HG03196 (cell line): ENCODE data around the gene CCDC146.
A peak's percentile ranks its signal among the peaks of the same experiment; 100 is the strongest.
"Not testable (repeated sequence)": the region's sequence is repeated elsewhere in the genome, so short reads cannot be mapped to it uniquely, and the experiment has no call there.

Source experiments
- ATAC-seq: cut with Tn5 transposase; IDR thresholded peaks from one replicate; pipeline ENCODE4 v1.9.1; 2021; ENCODE audit not compliant: unreplicated experiment

CCDC146 gene

GRCh38 chr7:77327067-77327931, 204.9 kb downstream of the CCDC146 start:
- ATAC-seq = no peak

DNA sequence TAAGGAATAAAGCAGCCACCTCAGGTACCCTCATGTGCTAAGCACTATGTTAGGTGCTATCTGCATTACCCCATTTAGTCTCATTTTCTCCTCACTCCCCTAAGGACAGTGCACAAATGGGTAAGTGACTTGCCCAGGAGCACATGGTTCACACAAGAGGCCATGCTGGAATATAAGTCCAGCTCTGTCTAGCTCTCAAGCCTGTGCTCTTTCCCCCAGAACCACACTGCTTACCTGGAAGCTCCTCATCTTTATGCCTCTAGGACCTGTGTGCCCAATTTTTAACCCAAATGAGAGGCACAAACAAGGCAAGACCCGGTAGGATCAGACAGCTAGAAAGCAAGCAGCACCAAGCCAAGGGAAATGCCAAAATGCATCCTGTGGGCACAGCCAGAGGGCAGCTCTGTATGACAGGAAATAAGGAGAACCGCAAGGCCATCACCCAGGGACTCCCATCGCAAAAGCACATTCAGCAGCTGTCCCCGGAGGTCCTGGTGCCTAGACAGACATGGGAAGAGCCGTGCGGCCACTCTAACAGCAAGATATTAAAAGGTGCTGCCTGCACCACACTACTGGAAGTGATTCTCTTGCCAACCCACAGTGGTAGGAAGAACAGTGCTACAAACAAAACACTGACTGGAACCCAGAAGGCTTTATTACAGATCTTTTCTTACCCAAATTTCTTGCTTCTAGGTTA, 205.7 kb downstream of the CCDC146 start:
- no peak for ATAC-seq

GRCh38 chr7:77328669-77329068, 206.3 kb downstream of the CCDC146 start:
- no peak for ATAC-seq

DNA sequence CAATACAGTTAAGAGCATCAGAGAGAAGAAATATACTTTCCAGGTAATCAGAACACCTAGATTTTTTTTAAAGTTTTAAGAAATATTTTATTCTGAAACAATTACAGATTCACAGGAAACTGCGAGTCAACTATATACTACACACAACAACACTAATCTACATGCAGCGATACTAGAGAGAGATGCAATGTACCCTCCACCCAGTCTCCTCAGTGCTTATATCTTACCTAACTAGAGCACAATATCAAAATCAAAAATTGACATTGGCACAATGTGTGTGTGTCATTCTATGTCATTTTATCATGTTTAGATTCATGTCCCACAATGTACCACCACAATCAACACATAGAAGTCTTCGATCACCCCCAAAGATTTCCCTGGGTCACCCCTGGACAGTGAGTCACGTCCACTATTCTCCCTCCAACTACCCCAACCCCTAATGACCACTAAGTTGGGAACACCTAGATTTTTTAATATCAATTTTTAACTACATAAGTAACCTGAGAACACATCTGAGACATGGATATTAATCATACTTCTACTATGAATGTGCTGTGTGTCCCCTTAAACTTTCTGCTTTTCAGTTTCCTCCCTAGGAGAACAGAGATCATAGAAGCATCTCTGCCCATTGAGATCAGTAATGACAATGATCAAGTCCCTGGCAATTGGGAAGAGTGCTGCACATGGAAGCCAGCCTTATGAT, 207.2 kb downstream of the CCDC146 start:
- peak; percentile 19 for ATAC-seq

DNA sequence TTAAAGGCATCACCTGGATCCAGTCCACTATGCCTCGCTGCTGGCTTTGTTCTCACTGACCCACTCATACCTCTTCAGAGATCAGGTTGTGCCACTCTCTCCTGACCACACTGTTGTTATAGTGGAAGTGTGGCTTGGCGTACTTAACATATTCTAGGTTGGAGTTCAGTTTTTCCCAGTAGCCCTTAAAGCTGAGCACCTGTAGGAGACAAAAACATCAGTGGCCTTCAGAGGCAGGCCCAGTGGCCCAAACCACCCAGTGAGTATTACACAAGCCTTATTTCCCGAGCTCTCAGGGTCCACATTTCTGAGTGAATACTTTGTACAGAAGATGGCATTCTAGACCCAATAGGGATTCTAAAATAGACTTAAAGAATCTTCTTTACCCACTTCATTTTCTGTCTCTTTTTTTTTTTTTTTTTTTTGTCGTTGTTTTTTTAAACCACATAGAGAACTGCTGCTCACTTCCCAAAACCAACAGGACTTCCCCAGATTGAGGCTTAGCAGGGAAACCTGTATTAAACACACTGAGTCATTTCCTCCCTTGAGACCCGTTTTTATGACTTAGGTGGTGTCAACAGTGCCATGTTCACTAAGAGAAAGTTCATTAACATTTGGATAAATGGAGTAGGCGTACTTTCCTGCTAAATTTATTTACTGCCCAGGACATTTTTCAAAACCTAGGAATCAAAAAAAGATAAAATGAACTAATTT, 207.9 kb downstream of the CCDC146 start:
- ATAC-seq = peak; percentile 63

- peak; percentile 70 for ATAC-seq
Observed at GRCh38 chr7:77331938-77332695, 209.7 kb downstream of the CCDC146 start.

GRCh38 chr7:77334039-77334438, 211.6 kb downstream of the CCDC146 start:
- not testable (repeated sequence) for ATAC-seq

DNA sequence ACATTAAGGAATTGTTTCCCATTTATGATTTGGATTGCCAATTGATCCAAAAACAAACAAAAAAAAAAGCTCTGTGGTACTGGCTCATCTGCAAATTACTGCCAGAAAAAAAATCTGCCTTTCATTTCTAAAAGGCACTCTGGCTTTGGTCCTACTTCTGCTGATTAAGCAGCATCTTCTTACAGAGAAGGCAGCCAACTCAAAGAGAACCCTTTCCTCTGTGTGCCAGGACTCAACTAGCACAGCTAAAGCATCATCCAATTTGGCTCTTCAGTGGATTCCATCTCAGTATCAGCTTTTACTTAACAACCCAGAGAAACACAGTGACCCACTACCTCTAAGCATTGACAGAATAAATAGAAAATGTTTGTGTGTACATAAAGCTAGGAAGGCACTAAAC, 213.2 kb downstream of the CCDC146 start:
- no peak for ATAC-seq

GRCh38 chr7:77337456-77337990, 215.1 kb downstream of the CCDC146 start:
- no peak for ATAC-seq

DNA sequence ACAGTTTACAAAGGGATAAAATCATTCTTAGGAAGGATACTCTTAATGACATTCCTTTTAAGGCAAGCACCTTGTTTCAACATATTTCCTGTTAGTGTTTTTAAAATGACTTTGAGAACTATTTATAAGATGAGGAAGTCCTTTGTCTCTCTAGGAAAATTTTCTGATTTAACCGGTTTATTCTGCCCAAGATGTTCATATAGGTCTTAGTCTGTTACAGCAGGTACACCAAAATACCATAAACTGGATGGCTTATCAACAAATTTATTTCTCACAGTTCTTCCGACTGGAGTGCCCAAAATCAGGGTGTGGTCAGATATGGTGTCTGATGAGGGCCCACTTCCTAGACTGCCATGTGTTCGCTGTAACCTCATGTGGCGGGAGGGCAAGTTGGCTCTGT, 215.8 kb downstream of the CCDC146 start:
- ATAC-seq = no peak

DNA sequence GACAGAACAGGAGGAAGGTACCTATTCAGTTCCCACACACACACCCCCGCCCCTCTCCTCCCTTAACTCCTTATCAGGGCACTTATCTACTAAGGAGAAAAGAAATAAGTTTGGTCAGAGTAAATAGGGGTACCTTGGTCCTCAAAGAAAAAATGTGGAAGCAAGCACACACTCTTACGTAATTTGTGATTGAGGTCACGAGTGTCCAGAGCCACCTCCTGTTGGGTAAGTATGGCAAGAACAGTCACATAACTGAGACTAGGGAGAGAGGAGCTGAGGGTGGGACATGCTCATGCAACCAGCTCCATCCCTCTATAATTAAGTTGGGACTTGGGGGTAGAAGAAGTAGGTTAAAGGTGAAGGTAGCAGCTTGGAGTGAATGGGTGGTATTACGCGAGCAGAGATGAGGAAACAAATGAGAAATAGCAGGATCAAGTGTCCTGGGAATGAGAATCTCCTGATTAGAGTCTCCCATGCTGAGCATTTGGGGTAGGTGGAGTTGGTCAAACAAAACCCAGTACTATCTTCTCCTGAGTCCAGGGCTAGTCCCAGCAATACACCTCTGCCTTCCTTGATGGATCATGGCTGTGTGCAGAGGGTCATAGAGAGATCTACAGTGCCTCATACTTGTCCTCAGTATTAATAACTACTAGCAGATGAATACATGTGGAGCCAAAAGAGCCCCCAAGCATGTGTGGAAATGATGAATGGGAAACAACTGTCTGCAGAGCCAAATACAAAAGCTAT, 216.6 kb downstream of the CCDC146 start:
- no peak for ATAC-seq

DNA sequence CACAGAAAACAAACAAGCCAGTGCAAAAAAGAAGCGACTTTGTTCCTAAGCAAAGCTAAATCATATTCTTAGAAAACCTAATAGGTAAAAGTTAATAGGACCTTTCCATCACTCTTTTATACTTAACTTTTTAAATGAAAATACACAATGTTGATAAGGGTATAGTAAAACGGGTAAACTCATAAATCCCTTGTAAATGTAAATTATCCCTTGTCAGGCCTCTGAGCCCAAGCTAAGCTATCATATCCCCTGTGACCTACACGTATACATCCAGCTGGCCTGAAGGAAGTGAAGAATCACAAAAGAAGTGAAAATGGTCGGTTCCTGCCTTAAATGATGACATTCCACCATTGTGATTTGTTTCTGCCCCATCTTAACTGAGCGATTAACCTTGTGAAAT, 217.3 kb downstream of the CCDC146 start:
- no peak for ATAC-seq
